SK-MEL-5 (cell line): Measurements from ENCODE around the gene THSD4. TPM values are rescaled to one million over a fixed set of nuclear protein-coding genes. Genes with fewer than 3 reads are reported as not detected.

Experiments
- DNase-seq: peaks from one replicate; pipeline ENCODE4 v3.0.0-alpha.2; 2016; ENCODE audit warnings: low read depth, low spot score
- in situ Hi-C: cut with HindIII; loops from 2 replicates; pipeline ENCODE4 v1.10.0; 2016; ENCODE audit warnings: low sequenced_read_pairs, high pct_unique_total_duplicates, low pct_unique_long_range_greater_than_20kb
- total RNA-seq: library from RNA; depleted of rRNA; stranded (reverse); fragments of >200 nt; shearing (Covaris generic); gene quantifications from 2 replicates; pipeline ENCODE4 v1.2.3, GENCODE V29; 2014

Gene THSD4
- total RNA-seq, 1 experiment from 2014 or later, result 0.50 TPM

DNA sequence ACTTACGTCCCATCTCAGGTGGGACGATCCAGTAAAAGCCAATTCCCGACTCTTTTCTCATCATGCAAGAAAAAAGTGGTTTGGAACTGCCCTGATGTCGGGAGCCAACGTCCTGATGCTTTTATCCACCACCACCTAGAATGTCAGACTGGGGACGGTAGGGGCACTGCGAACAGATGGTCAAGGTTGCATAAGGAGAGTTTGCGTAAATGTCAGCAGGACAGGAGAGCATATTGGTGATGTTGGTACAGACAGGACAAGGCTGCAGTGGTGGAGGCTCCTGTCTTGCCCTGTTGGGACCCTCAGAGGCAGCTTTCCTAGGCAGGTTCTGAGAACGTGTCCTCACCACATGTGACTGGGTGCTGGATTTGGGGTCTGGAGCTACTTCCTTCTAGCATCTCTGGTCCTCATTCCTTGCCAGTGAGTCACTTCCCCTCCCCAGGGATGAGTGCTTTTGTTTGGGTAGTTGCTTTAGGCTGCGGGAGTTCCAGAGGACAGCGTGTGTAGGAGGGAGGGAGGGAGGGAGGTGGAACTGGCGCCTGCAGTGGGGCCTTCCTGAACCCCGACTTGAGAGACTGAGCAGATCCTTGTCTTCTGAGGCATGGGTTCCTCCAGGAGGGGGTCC lies 21.0 kb downstream of the THSD4 start:
- in situ Hi-C loops, result no loop called here
- DNase-seq, result no peak

DNA sequence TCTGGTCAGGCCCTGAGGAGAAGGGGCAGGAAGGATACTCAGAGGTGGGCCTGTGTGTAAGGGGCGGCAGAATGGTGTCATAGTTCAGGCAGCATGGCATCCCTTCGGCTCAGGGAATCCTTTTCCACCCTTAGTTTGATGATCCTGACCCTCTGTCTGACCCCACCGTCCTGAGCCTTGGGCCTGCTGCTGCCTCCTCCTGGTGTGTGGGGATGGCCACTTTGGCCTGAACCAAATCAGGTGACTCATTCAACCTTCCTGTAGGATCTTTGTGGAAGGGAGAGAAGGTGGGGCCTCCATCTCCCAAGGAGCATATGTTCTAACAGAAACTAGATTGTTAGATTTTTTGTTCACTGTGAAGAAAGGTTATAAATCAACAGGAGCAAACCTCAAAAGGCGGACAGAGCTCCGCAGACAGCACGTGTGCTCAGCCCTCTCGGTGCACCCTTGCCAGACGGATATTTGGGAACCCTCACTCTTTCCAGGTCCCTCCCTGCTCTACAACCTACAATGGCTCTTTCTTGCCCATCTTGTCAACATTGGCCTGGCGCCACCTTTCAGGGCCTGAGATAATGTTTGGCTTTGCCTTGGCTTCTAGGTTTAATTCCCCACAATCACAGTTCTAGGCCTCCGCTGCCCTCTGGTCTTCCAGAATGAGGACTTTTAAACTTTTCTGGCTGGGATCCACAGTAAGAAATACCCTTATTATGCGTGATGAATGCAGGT lies 21.7 kb downstream of the THSD4 start:
- no peak for DNase-seq
- in situ Hi-C loops, result no loop called here

DNA sequence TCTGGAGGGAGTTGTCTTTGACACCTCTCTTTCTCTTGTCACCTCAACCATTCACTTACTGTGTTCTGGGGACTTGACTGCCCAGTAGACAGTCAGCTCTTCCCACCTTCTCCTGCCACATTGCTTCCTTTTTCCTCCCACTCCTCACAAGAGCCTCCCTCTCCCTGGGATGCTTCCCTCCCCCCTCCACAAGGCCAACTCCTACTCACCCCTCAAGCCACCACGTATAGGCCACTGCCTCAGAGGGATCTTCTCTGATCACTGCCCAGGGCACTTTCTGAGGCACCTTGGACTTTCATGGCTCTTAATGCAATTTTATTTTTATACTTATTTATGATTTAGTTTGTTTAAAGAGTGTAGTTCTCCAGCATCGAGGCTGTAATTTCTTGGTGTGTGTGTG lies 23.2 kb downstream of the THSD4 start:
- no peak for DNase-seq
- in situ Hi-C loops, result no loop called here

DNA sequence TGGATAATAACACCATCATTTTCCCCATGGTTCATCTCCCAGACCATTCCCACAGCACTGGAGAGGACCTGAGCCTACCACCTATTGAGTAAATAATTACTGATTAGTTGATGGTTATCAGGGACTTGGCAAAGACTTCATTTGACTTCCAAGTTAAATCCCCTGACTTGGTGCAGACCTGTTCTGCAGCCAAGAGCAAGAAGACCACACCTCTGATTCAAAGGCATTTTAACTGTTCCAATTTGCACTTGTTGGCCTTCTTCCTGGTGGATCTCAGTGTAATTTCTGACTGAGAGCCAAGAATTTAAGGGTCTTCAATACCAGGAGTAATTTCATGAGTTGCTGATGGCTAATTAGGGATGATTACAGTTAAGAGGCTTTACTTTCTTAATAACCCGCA lies 24.0 kb downstream of the THSD4 start:
- in situ Hi-C loops, result no loop called here
- DNase-seq, result no peak

DNA sequence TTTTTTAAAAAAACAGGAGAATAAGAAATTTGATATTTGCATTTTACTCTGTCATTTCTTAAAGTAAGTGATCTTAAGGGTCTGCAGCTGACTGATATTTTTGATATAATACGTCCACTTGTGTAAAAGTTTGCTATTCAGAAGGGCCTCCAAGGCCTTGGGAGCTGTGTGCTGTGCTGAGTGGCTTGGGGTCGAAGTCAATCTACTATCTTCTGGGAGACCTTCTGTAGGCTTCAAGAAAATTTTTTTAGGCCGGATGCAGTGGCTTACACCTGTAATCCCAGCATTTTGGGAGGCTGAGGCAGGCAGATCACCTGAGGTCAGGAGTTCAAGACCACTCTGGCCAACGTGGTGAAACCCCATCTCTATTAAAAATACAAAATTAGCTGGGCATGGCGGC lies 26.3 kb downstream of the THSD4 start:
- in situ Hi-C loops, result no loop called here
- no peak for DNase-seq

DNA sequence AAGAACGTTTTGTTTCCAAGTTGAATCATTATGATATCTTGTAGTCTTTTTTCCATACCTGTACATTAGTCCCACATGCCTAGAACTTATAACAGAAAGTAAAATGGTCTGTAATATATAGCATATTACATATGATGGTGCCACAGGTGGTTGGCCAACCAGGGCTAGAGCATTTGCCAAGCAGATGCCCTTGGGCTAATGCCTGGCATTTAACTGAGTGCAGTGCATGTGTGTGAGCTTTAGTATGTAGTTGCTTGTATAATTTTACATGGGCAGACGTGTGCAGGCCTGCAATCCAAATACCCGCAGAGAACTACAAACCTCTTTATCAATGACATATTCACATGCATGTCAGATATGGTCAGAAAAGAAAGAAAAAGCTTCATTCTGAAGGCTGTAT lies 27.5 kb downstream of the THSD4 start:
- DNase-seq, result no peak
- in situ Hi-C loops, result no loop called here

DNA sequence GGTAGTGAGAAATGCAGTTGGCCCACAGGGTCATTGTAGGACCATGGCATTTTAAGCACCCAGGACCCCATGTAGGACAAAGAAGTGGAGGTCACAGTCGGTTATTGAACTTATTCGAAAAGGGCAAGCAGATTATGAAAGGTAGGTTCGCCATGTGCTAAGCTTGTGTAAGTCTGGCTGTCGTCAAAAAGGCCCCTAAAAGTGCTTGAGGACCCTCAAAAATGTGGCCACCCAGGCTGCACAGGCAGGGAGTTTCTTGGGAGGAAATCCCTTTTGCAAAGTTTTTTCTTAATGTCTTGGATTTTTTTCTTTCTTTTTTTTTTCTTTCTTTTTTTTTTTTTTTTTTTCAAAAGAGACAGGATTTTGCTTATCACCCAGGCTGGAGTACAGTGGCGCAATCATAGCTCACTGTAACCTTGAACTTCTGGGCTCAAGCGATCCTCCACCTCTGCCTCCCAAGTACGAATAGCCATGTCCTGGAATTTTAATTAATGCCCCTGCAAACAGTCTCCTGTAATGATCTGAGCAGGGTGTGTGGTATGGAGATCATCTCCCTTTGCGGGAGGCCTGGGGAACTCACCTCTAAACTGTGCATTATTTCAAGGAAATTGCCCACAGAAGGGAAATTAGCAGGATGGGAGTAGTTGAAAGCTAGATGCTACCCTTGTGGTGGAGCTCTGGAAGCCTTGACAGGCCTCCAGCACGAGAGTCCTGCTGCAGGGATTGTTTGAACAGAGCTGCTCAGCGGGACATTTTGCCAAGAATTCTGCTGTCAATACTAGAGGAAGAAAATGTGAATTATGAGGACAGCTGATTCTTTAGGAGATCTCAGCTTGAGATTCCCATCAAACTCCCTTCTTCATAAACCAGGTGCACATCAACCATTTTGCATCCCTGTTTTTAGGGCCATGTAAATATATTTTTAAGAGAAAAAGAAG lies 28.4 kb downstream of the THSD4 start:
- DNase-seq, result no peak
- in situ Hi-C loops, result no loop called here

DNA sequence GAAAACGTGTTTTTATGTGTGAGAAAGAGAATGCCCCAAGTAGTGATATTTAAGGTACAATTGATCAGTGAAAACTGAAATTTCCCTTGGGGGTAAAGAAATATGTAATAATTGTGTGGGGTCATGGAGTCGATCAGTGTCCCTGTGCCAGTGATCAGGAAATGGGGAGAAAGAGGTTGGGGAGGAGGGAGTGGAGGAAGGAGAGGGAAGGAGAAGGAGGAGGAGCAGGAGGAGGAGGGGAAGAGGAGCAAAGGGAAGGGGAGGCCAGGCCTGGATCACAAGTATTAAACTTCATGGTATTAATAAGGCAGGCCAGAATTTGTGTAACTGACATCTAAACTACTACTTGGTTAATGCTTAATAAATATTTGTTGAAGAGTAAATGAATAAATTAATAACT lies 30.4 kb downstream of the THSD4 start:
- no peak for DNase-seq
- in situ Hi-C loops, result no loop called here

DNA sequence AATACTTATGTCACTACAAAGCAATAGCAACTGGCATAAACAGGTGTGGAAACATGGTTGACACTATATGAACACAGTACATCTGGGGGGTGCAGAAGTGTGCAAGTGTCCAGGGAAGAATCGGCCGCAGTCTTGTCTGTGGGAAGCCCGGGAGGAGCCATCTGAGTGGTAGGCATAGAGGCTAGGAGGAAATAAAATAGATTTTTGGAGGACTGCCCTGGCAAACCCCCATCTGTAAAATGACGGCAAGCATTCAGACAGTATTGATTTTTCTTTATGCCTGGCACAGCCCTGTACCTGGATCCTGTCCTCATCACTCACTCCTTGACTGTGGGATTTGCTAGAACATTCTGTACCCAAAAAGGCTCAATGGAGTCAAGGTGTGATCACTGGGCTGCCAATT lies 31.3 kb downstream of the THSD4 start:
- in situ Hi-C loops, result no loop called here
- DNase-seq, result no peak

DNA sequence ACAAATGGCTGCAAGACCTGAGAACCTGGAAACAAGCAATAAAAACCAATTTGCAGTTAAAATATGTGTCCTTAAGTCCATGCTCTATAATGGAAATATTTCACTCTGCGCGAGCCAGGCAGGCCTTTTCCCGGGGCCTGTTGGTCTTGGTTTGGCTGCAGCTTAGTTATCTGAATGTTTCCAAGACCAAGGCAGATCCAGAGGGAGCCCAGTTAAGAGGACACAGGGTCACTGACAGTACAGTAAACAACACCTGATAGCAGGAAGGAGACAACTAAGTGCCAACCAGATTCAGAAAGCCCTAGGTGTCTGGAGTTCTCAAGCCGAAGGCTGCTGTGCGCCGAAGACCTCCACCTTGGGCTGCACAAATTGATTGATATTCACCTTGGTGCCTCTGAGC lies 32.8 kb downstream of the THSD4 start:
- DNase-seq, result no peak
- in situ Hi-C loops, result no loop called here

DNA sequence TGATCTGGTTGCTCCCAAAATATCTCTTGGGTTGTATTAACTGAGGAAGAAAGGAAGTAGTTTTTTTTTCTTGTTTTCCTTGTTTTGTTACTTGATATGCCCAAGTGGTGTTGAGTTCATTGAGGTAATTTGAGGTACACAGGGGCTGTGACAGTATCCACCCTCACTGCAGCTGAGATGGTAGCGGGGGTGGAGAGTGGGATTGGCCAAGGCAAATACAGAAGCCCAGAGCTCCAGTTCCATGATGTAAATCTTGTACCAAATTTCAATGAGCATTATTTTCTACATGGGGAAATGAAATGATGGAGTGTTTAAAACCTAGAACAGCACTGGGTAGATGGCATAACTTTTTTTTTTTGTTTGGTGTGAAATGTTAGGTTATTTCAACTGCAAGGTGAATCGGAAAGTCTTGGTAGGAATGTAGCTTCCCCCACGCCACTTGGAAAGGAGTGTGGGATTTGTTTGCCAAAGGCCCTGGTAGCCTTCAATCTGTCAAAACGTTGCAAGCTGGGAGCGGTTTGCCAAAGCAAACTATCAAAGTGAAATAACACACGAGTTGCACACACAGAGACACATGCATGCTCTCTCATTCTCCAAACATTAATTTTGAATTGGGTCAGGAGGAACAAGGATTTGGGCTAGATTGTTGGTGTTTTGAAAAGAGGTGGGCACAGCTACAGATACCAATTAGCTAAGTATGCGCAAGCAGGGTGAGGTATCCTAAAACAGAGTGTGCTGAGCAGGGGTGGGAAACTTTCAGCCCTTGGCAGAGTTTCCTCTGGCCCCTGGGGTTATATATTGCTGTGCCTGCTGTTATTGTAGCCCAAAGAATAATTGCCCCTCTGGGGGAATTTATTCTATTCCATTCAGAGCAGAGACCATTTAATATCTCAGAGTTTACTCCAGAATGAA lies 34.6 kb downstream of the THSD4 start:
- DNase-seq, result no peak
- in situ Hi-C loops, result no loop called here

DNA sequence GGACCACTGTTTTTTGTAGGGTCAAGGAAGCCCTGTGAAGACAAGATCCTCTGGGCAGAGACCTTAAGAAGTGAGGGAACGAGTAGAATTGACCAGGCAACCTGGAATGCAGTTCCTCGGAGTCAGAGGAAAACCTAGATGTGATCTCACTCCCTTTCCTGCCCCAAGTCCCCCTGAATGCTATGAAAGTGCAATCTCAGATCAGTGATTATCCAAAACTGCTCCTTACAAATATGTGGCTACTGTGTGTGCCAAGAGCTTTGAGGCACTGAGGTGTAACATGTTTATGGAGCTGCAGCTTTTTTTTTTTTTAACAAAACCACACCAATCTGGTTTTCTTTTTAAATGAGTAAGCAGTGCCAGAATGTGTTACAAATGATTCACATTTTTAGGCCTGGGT lies 35.8 kb downstream of the THSD4 start:
- no peak for DNase-seq
- in situ Hi-C loops, result no loop called here

DNA sequence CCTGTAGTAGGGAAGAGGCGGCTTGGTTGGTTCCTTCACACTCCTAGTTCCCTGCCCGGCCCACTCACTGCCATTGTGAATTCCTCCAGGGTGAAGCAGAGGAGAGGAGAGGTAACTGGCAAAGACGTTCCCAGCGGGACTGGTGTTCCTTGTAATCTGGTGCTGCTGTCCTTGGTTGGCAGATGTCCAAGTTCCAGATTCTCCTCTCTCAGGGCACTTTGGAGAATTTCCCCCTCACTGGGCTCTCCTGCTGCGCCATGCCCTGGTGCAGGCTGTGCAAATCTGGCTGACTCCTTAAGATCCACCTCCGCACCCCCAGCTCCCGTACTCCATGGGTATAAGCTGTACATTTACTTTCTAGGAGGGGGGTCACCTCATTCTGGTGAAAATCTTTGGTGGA lies 37.3 kb downstream of the THSD4 start:
- DNase-seq, result no peak

DNA sequence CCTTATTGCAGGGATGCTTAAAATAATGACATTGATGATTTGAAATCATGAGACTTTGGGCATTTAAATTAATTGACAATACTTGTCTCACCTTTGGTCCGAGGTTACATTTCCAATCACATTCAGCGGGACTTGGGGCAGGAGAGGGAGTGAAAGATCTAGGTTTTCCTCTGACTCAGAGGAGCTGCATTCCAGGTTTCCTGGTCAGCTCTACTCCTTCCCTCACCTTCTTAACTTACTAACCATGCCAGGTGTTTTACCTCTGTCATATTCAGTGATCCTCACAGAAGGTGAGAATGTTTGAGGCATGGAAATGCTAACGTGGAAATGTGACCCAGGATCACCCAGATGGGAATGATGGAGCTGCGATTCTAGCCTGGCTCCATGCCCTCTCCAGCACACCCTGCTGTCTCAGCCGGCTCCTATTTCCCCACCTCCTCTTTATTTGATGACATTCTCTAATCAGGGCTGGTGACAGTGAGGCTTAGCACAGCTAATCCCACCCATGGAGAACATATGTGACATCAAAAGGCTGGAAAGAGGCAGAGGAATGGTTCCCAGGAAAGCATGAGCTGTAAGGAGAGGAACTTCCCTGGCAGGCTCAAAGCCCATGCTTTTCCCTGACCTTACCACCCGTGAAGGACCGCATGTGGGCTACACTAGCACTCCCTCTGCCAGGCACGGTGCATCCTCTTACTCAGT lies 38.7 kb downstream of the THSD4 start:
- in situ Hi-C loops, result no loop called here
- no peak for DNase-seq

More for the DNA sequence above, 37.3 kb downstream of the THSD4 start:
- in situ Hi-C loops, result no loop called here

DNA sequence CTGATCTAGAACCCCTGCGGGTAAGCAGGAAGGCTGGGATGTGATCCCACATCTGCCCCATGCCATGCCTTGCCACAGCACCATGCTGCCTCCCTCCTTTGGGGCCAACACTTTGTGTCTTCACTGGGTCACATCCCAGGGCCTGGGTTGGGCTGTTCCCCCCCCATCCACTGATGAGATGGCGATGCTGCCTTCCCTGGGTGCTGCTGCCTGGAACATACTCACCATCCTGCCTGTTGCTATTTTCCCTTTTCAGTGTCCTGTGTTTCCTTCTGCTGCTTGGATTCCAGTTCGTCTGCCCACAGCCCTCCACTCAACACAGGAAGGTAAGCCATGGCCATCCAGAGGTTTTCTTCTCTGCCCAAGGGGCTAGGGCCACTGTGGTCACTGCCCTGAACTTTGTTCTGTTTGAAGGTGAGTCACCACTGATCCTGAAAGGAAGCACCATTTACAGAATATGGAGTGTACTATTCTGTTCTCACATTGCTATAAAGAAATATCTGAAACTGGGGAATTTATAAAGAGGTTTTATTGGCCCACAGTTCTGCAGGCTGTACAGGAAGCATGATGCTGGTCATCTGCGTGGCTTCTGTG lies 39.4 kb downstream of the THSD4 start:
- DNase-seq, result no peak
- in situ Hi-C loops, result no loop called here

DNA sequence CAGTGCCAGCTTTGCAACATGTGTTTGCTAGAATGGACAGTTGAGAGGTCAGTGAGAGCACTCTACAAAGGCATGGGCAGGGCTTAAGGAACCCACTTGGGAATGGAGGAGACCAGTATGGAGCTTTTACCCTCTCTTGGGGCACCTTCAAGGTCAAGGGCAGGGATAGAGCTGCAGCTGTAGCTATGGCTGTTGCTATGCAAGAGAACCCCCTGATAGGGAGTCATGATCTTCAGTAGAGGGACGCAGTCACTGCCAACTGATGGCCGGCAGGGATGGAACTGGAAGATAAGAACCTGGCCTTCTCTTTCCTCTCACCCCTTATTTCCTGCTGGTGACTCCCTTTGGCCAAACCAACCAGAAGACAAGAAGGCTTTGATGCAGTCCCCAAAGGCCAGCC lies 40.3 kb downstream of the THSD4 start:
- DNase-seq, result no peak
- in situ Hi-C loops, result no loop called here

DNA sequence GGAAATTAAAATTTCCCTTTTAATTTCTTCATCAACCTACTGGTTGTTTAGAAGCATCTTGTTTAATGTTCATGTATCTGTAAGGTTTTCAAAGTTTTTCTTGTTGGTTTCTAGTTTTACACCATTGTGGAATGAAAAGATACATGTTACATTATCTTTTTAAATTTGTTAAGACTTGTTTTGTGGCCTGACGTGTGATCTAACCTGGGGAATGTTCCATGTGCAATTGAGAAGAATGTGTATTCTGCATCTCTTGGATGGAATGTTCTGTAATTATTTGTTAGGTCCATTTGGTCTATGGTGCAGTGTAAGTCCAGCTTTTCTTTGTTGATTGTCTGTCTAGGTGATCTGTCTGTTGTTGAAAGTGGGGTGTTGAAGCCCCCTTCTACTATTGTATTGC lies 45.7 kb downstream of the THSD4 start:
- in situ Hi-C loops, result no loop called here
- DNase-seq, result no peak
